HEK293 (cell line): ENCODE measurements around the gene PCNX3.

Source experiments
- CTCF ChIP-seq: fragments of 450-650 bp; formaldehyde crosslinking; IDR thresholded peaks from 2 replicates; pipeline ENCODE4 v1.5.1; 2016; ENCODE audit warnings: missing biosample characterization, missing genetic modification characterization
- SETDB1 ChIP-seq: IDR thresholded peaks from one replicate; pipeline ENCODE4 v1.6.1; 2017; ENCODE audit warnings: mild to moderate bottlenecking, low read length, moderate library complexity, mixed read lengths; ENCODE audit not compliant: insufficient read length
- TRIM28 ChIP-seq: IDR thresholded peaks from 2 replicates; pipeline ENCODE4 v1.6.1; 2011; ENCODE audit warnings: low read length, control low read depth, borderline replicate concordance
- YY2 ChIP-seq: fragments of 450-650 bp; formaldehyde crosslinking; IDR thresholded peaks from 2 replicates; pipeline ENCODE4 v1.5.1; 2016; ENCODE audit warnings: missing biosample characterization, missing genetic modification characterization
- ZBTB26 ChIP-seq: fragments of 450-650 bp; formaldehyde crosslinking; optimal IDR thresholded peaks from 2 replicates; pipeline ENCODE3; 2016; ENCODE audit warnings: missing biosample characterization, mild to moderate bottlenecking, missing genetic modification characterization
- ZNF112 ChIP-seq: fragments of 450-650 bp; formaldehyde crosslinking; IDR thresholded peaks from 2 replicates; pipeline ENCODE4 v1.5.0; 2017; ENCODE audit warnings: missing biosample characterization, missing genetic modification characterization
- ZNF19 ChIP-seq: fragments of 450-650 bp; formaldehyde crosslinking; IDR thresholded peaks from 2 replicates; pipeline ENCODE4; 2016; ENCODE audit warnings: missing biosample characterization, missing genetic modification characterization, low read depth
- ZNF513 ChIP-seq: fragments of 450-650 bp; IDR thresholded peaks from 2 replicates; pipeline ENCODE4 v1.5.1; 2018; ENCODE audit warnings: missing biosample characterization, missing genetic modification characterization
- TF ChIP-seq, protein P1 (sequence below): fragments of 450-650 bp; formaldehyde crosslinking; IDR thresholded peaks from 2 replicates; pipeline ENCODE4 v1.5.1; 2016; ENCODE audit warnings: missing biosample characterization, missing genetic modification characterization
- TF ChIP-seq, protein P2 (sequence below): fragments of 450-650 bp; formaldehyde crosslinking; IDR thresholded peaks from 2 replicates; pipeline ENCODE4 v1.5.1; 2016; ENCODE audit warnings: missing biosample characterization, missing genetic modification characterization

- TF ChIP-seq CTCF (tag by site-specific recombination) (no peak), ZNF19 (tag by site-specific recombination) (no peak), ZNF513 (no peak), YY2 (no peak), SETDB1 (no peak), ZBTB26 (tag by site-specific recombination) (no peak), TRIM28 (no peak), ZNF112 (no peak)
- TF ChIP-seq, protein P1, sequence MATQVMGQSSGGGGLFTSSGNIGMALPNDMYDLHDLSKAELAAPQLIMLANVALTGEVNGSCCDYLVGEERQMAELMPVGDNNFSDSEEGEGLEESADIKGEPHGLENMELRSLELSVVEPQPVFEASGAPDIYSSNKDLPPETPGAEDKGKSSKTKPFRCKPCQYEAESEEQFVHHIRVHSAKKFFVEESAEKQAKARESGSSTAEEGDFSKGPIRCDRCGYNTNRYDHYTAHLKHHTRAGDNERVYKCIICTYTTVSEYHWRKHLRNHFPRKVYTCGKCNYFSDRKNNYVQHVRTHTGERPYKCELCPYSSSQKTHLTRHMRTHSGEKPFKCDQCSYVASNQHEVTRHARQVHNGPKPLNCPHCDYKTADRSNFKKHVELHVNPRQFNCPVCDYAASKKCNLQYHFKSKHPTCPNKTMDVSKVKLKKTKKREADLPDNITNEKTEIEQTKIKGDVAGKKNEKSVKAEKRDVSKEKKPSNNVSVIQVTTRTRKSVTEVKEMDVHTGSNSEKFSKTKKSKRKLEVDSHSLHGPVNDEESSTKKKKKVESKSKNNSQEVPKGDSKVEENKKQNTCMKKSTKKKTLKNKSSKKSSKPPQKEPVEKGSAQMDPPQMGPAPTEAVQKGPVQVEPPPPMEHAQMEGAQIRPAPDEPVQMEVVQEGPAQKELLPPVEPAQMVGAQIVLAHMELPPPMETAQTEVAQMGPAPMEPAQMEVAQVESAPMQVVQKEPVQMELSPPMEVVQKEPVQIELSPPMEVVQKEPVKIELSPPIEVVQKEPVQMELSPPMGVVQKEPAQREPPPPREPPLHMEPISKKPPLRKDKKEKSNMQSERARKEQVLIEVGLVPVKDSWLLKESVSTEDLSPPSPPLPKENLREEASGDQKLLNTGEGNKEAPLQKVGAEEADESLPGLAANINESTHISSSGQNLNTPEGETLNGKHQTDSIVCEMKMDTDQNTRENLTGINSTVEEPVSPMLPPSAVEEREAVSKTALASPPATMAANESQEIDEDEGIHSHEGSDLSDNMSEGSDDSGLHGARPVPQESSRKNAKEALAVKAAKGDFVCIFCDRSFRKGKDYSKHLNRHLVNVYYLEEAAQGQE = no peak
- TF ChIP-seq, protein P2, sequence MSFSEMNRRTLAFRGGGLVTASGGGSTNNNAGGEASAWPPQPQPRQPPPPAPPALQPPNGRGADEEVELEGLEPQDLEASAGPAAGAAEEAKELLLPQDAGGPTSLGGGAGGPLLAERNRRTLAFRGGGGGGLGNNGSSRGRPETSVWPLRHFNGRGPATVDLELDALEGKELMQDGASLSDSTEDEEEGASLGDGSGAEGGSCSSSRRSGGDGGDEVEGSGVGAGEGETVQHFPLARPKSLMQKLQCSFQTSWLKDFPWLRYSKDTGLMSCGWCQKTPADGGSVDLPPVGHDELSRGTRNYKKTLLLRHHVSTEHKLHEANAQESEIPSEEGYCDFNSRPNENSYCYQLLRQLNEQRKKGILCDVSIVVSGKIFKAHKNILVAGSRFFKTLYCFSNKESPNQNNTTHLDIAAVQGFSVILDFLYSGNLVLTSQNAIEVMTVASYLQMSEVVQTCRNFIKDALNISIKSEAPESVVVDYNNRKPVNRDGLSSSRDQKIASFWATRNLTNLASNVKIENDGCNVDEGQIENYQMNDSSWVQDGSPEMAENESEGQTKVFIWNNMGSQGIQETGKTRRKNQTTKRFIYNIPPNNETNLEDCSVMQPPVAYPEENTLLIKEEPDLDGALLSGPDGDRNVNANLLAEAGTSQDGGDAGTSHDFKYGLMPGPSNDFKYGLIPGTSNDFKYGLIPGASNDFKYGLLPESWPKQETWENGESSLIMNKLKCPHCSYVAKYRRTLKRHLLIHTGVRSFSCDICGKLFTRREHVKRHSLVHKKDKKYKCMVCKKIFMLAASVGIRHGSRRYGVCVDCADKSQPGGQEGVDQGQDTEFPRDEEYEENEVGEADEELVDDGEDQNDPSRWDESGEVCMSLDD (tag by site-specific recombination) = no peak
These were observed 24.3 kb downstream of the PCNX3 start for GRCh38 chr11:65639623-65640482.
